ENCODE data around the gene QSOX2.

The QSOX2 gene

GRCh38 chr9:136230365-136230764 lies 15.2 kb downstream of the QSOX2 start:
- Histone ChIP-seq H3K4me1 (ENCODE audit: low read depth, poor library complexity, severe bottlenecking) (no peaks in the 10 kb centered on the region), H2AFZ (ENCODE audit: low read depth) (no peak overlapping the region), H3K4me2 (no peak overlapping the region), H4K20me1 (ENCODE audit: insufficient read depth) (no peaks in the 10 kb centered on the region), H3K27me3 (ENCODE audit: insufficient read depth, low read depth) (no peaks in the 10 kb centered on the region), H3K79me2 (ENCODE audit: insufficient read depth, low read depth) (no peaks in the 10 kb centered on the region), H3K36me3 (ENCODE audit: insufficient read depth) (no peaks in the 10 kb centered on the region), H3K27ac (no peak overlapping the region), H3K4me3 (IDR thresholded peaks at IDR 0.05; ENCODE audit: insufficient read depth, low read depth, low read length) (no peak overlapping the region), H3K9ac (no peak overlapping the region)
- TF ChIP-seq CTCF (conservative IDR thresholded peaks at IDR 0.05; ENCODE audit: low read depth, low read length): no peak

DNA sequence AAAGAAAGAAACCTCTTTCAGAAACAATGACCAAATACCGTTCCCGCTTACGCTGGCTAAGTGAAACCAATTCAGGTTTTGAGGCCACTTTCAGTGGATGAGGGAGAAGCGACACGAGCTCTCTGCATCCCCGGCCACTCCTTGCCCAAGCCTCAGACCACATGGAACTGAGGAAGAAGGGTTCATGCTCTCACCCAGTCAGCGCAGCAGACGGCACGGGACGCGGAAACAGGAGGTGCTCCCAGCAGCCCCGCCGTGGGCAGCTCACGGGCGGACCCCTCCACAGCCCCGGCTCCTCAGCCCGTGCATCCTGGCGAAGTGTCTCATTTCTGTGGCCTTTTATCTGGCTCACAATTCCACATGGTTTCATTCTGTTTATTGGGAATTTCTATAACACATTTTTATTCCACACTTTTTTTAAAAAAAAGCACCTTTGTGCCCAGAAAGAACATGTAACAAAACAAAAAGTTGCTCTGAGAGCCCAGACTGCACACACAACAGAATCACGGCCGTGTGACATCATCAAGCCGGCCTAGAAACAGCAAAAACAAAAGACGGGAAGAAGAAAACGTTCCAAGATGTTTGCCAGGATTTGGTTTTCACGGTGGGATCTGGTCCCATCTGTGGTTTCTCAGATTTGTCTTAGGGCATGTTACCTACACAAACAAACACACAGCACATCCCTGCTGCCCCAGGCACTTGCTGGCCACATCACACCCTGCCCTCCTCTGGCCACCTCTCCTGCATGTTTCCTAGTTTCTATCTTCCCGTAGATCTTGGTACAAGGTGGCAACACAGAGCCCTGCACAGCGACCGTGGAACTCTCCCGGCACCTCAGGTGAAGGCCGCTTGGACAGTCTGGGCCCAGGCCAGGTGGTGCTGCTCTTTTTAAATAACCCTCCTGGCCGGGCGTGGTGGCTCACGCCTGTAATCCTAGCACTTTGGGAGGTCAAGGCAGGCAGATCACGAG lies 16.2 kb downstream of the QSOX2 start:
- no peaks in the 10 kb centered on the region for H3K36me3 ChIP-seq (ENCODE audit: insufficient read depth)
- H3K27me3 ChIP-seq (ENCODE audit: insufficient read depth, low read depth): no peaks in the 10 kb centered on the region
- no peak overlapping the region for H3K4me2 ChIP-seq
- no peak overlapping the region for H3K9ac ChIP-seq
- no peaks in the 10 kb centered on the region for H4K20me1 ChIP-seq (ENCODE audit: insufficient read depth)
- H2AFZ ChIP-seq (ENCODE audit: low read depth): no peak overlapping the region
- no peaks in the 10 kb centered on the region for H3K4me1 ChIP-seq (ENCODE audit: low read depth, poor library complexity, severe bottlenecking)
- no peaks in the 10 kb centered on the region for H3K79me2 ChIP-seq (ENCODE audit: insufficient read depth, low read depth)
- H3K4me3 ChIP-seq (IDR thresholded peaks at IDR 0.05; ENCODE audit: insufficient read depth, low read depth, low read length): no peak overlapping the region
- no peak for TF ChIP-seq CTCF (conservative IDR thresholded peaks at IDR 0.05; ENCODE audit: low read depth, low read length)
- H3K27ac ChIP-seq: no peak overlapping the region

DNA sequence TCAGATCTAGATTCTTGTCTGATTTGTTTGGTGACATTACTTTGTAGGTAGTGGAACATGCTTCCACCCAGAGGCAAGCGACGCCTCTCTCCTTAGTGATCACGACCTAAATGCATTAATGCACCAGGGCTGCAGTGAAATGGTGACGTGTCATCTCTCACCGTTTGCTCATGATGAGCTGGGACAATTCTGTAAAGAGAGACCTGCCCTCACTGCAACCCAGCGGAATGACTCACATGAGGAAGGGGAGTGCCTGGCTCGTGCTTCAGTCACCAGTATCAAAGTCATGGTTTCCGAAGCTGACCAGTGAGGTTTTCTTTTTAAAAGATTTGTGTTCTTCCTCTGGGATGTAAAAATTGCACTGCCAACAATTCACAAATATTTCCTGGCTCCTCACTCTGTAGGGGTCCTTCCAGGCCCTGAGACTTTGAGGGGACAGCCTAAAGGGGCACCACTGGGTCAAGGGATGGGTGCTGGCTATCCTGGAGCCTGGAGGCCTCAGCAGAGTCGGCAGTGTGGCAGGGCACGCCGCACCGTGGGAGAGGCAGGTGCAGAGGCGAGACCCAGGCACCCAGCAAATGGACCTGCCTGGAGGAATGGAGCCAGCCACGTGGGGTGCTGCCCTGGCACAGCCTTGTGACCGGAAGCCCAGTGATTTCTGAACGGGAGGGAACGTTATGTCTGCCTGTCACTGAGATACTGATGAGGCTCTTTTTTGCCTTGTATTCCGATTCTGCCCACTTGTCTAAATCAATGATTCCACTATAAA lies 17.3 kb downstream of the QSOX2 start:
- Histone ChIP-seq H3K79me2 (ENCODE audit: insufficient read depth, low read depth) (no peaks in the 10 kb centered on the region), H2AFZ (ENCODE audit: low read depth) (no peak overlapping the region), H4K20me1 (ENCODE audit: insufficient read depth) (no peaks in the 10 kb centered on the region), H3K4me2 (no peak overlapping the region), H3K36me3 (ENCODE audit: insufficient read depth) (no peaks in the 10 kb centered on the region), H3K4me3 (IDR thresholded peaks at IDR 0.05; ENCODE audit: insufficient read depth, low read depth, low read length) (no peak overlapping the region), H3K9ac (no peak overlapping the region), H3K4me1 (ENCODE audit: low read depth, poor library complexity, severe bottlenecking) (no peaks in the 10 kb centered on the region), H3K27ac (no peak overlapping the region), H3K27me3 (ENCODE audit: insufficient read depth, low read depth) (no peaks in the 10 kb centered on the region)
- no peak for TF ChIP-seq CTCF (conservative IDR thresholded peaks at IDR 0.05; ENCODE audit: low read depth, low read length)

- Histone ChIP-seq H3K4me3 (IDR thresholded peaks at IDR 0.05; ENCODE audit: insufficient read depth, low read depth, low read length) (no peak overlapping the region), H4K20me1 (ENCODE audit: insufficient read depth) (no peaks in the 10 kb centered on the region)
Measured at GRCh38 chr9:136226680-136227407, 18.8 kb downstream of the QSOX2 start.

More at GRCh38 chr9:136226680-136227407, 18.8 kb downstream of the QSOX2 start:
- H3K79me2 ChIP-seq (ENCODE audit: insufficient read depth, low read depth): no peaks in the 10 kb centered on the region
- H3K27me3 ChIP-seq (ENCODE audit: insufficient read depth, low read depth): no peaks in the 10 kb centered on the region
- H2AFZ ChIP-seq (ENCODE audit: low read depth): no peak overlapping the region
- TF ChIP-seq CTCF (conservative IDR thresholded peaks at IDR 0.05; ENCODE audit: low read depth, low read length): no peak
- H3K27ac ChIP-seq: no peak overlapping the region
- H3K4me1 ChIP-seq (ENCODE audit: low read depth, poor library complexity, severe bottlenecking): no peaks in the 10 kb centered on the region
- no peaks in the 10 kb centered on the region for H3K36me3 ChIP-seq (ENCODE audit: insufficient read depth)
- H3K4me2 ChIP-seq: no peak overlapping the region
- H3K9ac ChIP-seq: no peak overlapping the region
